HepG2 (cell line): ENCODE measurements around the gene ACYP2.

Experiments
- CHD4 ChIP-seq: fragments of 200-600 bp; sonication (generic); IDR thresholded peaks from 2 replicates; pipeline ENCODE4 v1.7.0; 2017; ENCODE audit warnings: mild to moderate bottlenecking, low read length, borderline replicate concordance
- GTF3A ChIP-seq: sonication (generic); formaldehyde crosslinking; conservative IDR thresholded peaks from 2 replicates; pipeline ENCODE4 v1.4.0; 2020; ENCODE audit warnings: mild to moderate bottlenecking, missing genetic modification reagents
- HNF4G ChIP-seq, 2 experiments: sonication (generic) in 1 of 2; formaldehyde crosslinking in 1 of 2; IDR thresholded peaks; 2 replicates each; pipeline versions ENCODE4 v1.4.0 to v1.6.1; 2011 to 2020; ENCODE audit warnings: borderline replicate concordance in 2 of 2, low read depth in 2 of 2, mild to moderate bottlenecking in 2 of 2, low read length in 1 of 2, missing genetic modification reagents in 1 of 2, moderate library complexity in 1 of 2
- IRF9 ChIP-seq: sonication (generic); formaldehyde crosslinking; IDR thresholded peaks from 2 replicates; pipeline ENCODE4 v1.8.0; 2022; ENCODE audit warnings: missing genetic modification reagents, mild to moderate bottlenecking, borderline replicate concordance
- KMT2A ChIP-seq: sonication (generic); formaldehyde crosslinking; IDR thresholded peaks from 2 replicates; pipeline ENCODE4 v1.4.0; 2020; ENCODE audit warnings: missing genetic modification reagents
- NR2C2 ChIP-seq: sonication (generic); formaldehyde crosslinking; IDR thresholded peaks from 2 replicates; pipeline ENCODE4 v1.4.0; 2020; ENCODE audit warnings: missing genetic modification reagents, mild to moderate bottlenecking, moderate library complexity, borderline replicate concordance
- PHF8 ChIP-seq: sonication (generic); formaldehyde crosslinking; IDR thresholded peaks from 2 replicates; pipeline ENCODE4 v1.5.0; 2020; ENCODE audit warnings: missing genetic modification reagents
- RXRA ChIP-seq: sonication (generic); formaldehyde crosslinking; IDR thresholded peaks from 2 replicates; pipeline ENCODE4 v1.5.1; 2020; ENCODE audit warnings: missing genetic modification reagents
- SNAPC5 ChIP-seq: sonication (generic); formaldehyde crosslinking; IDR thresholded peaks from 2 replicates; pipeline ENCODE4 v1.8.1; 2023; ENCODE audit warnings: mild to moderate bottlenecking, missing genetic modification reagents, borderline replicate concordance
- ZMAT3 ChIP-seq: sonication (generic); formaldehyde crosslinking; conservative IDR thresholded peaks from 2 replicates; pipeline ENCODE4 v1.7.0; 2021; ENCODE audit warnings: missing genetic modification reagents
- ZSCAN30 ChIP-seq: sonication (generic); formaldehyde crosslinking; IDR thresholded peaks from 2 replicates; pipeline ENCODE4 v1.5.0; 2020; ENCODE audit warnings: mild to moderate bottlenecking, missing genetic modification reagents

- TF ChIP-seq ZMAT3 (CRISPR knock-in tag) (no peak), SNAPC5 (CRISPR knock-in tag) (no peak), GTF3A (CRISPR knock-in tag) (no peak), IRF9 (CRISPR knock-in tag) (no peak), ZSCAN30 (no peak), NR2C2 (CRISPR knock-in tag) (no peak), PHF8 (CRISPR knock-in tag) (no peak), CHD4 (no peak), HNF4G (IDR thresholded peaks at IDR 0.05; ENCODE audit: borderline replicate concordance, low read depth, low read length) (no peak), HNF4G (CRISPR knock-in tag; IDR thresholded peaks at IDR 0.05; ENCODE audit: borderline replicate concordance, low read depth) (no peak), RXRA (CRISPR knock-in tag) (no peak), KMT2A (no peak)
Measured at GRCh38 chr2:54090521-54091117, 24.8 kb upstream of the ACYP2 start.
